IPS-15b (cell line): ENCODE measurements around the gene ITGA5.

ENCODE experiments used
- H3K27me3 ChIP-seq: one replicate; pipeline ENCODE4 v1.6.1; 2013; ENCODE audit warnings: low read length; ENCODE audit not compliant: control insufficient read depth, insufficient read depth
- H3K36me3 ChIP-seq: one replicate; pipeline ENCODE4 v1.6.1; 2013; ENCODE audit warnings: low read length; ENCODE audit not compliant: control insufficient read depth, insufficient read depth
- H3K4me1 ChIP-seq: one replicate; pipeline ENCODE4 v1.6.1; 2013; ENCODE audit warnings: mild to moderate bottlenecking, low read length; ENCODE audit not compliant: control insufficient read depth, insufficient read depth
- H3K4me3 ChIP-seq: one replicate; pipeline ENCODE4 v1.5.1; 2013; ENCODE audit warnings: low read depth, low read length
- H3K9ac ChIP-seq: one replicate; pipeline ENCODE4 v1.6.1; 2013; ENCODE audit warnings: low read depth, mild to moderate bottlenecking, low read length
- H3K9me3 ChIP-seq: one replicate; pipeline ENCODE4 v1.6.1; 2013; ENCODE audit warnings: mild to moderate bottlenecking, low read length; ENCODE audit not compliant: control insufficient read depth, insufficient read depth

The ITGA5 gene

GRCh38 chr12:54443446-54443845, 24.4 kb upstream of the ITGA5 start:
- no peak overlapping the region for H3K9ac ChIP-seq
- H3K4me3 ChIP-seq, result no peak overlapping the region
- H3K4me1 ChIP-seq, result peaks cover 2% of the 10 kb centered on the region
- H3K27me3 ChIP-seq, result peaks cover 78% of the 10 kb centered on the region
- no peaks in the 10 kb centered on the region for H3K9me3 ChIP-seq
- H3K36me3 ChIP-seq, result no peaks in the 10 kb centered on the region

GRCh38 chr12:54442961-54443360, 23.9 kb upstream of the ITGA5 start:
- H3K36me3 ChIP-seq, result no peaks in the 10 kb centered on the region
- peaks cover 2% of the 10 kb centered on the region for H3K4me1 ChIP-seq
- no peaks in the 10 kb centered on the region for H3K9me3 ChIP-seq
- no peak overlapping the region for H3K4me3 ChIP-seq
- H3K27me3 ChIP-seq, result peaks cover 73% of the 10 kb centered on the region
- no peak overlapping the region for H3K9ac ChIP-seq

- Histone ChIP-seq H3K27me3 (peaks cover 67% of the 10 kb centered on the region), H3K4me1 (peaks cover 2% of the 10 kb centered on the region), H3K9ac (no peak overlapping the region), H3K36me3 (no peaks in the 10 kb centered on the region), H3K9me3 (no peaks in the 10 kb centered on the region), H3K4me3 (no peak overlapping the region)
Observed at GRCh38 chr12:54442099-54442498, 23.0 kb upstream of the ITGA5 start.

- H3K4me1 ChIP-seq, result peaks cover 2% of the 10 kb centered on the region
- H3K9me3 ChIP-seq, result no peaks in the 10 kb centered on the region
- no peaks in the 10 kb centered on the region for H3K36me3 ChIP-seq
- no peak overlapping the region for H3K4me3 ChIP-seq
- peaks cover 58% of the 10 kb centered on the region for H3K27me3 ChIP-seq
- no peak overlapping the region for H3K9ac ChIP-seq
Observed at GRCh38 chr12:54439521-54440255, 20.6 kb upstream of the ITGA5 start.

GRCh38 chr12:54439096-54439495, 20.0 kb upstream of the ITGA5 start:
- Histone ChIP-seq H3K36me3 (no peaks in the 10 kb centered on the region), H3K9me3 (no peaks in the 10 kb centered on the region), H3K4me1 (peaks cover 2% of the 10 kb centered on the region), H3K27me3 (peaks cover 53% of the 10 kb centered on the region), H3K9ac (no peak overlapping the region), H3K4me3 (no peak overlapping the region)

- Histone ChIP-seq H3K27me3 (peaks cover 52% of the 10 kb centered on the region), H3K9me3 (no peaks in the 10 kb centered on the region), H3K4me3 (no peak overlapping the region), H3K36me3 (no peaks in the 10 kb centered on the region), H3K9ac (no peak overlapping the region), H3K4me1 (peaks cover 2% of the 10 kb centered on the region)
Observed at GRCh38 chr12:54438517-54438916, 19.5 kb upstream of the ITGA5 start.

- Histone ChIP-seq H3K4me1 (peaks cover 2% of the 10 kb centered on the region), H3K4me3 (no peak overlapping the region), H3K27me3 (peaks cover 52% of the 10 kb centered on the region), H3K9me3 (no peaks in the 10 kb centered on the region), H3K9ac (no peak overlapping the region), H3K36me3 (no peaks in the 10 kb centered on the region)
Observed at GRCh38 chr12:54437697-54438096, 18.6 kb upstream of the ITGA5 start.

GRCh38 chr12:54437243-54437642, 18.2 kb upstream of the ITGA5 start:
- H3K9me3 ChIP-seq, result no peaks in the 10 kb centered on the region
- no peaks in the 10 kb centered on the region for H3K36me3 ChIP-seq

GRCh38 chr12:54432815-54433164, 13.7 kb upstream of the ITGA5 start:
- Histone ChIP-seq H3K36me3 (no peaks in the 10 kb centered on the region), H3K9ac (no peak overlapping the region), H3K27me3 (peaks cover 55% of the 10 kb centered on the region), H3K4me3 (no peak overlapping the region), H3K4me1 (peaks cover 20% of the 10 kb centered on the region), H3K9me3 (no peaks in the 10 kb centered on the region)

More at GRCh38 chr12:54437243-54437642, 18.2 kb upstream of the ITGA5 start:
- H3K4me3 ChIP-seq, result no peak overlapping the region
- no peak overlapping the region for H3K9ac ChIP-seq
- peaks cover 52% of the 10 kb centered on the region for H3K27me3 ChIP-seq
- peaks cover 4% of the 10 kb centered on the region for H3K4me1 ChIP-seq

GRCh38 chr12:54431911-54432814, 13.1 kb upstream of the ITGA5 start:
- H3K9ac ChIP-seq, result no peak overlapping the region
- peaks cover 22% of the 10 kb centered on the region for H3K4me1 ChIP-seq
- no peaks in the 10 kb centered on the region for H3K9me3 ChIP-seq
- H3K4me3 ChIP-seq, result peak overlapping the region; percentile 9
- H3K27me3 ChIP-seq, result peaks cover 59% of the 10 kb centered on the region
- H3K36me3 ChIP-seq, result no peaks in the 10 kb centered on the region

GRCh38 chr12:54430471-54431069, 11.5 kb upstream of the ITGA5 start:
- H3K4me1 ChIP-seq, result peaks cover 22% of the 10 kb centered on the region
- H3K36me3 ChIP-seq, result no peaks in the 10 kb centered on the region
- H3K9ac ChIP-seq, result no peak overlapping the region
- H3K9me3 ChIP-seq, result no peaks in the 10 kb centered on the region
- H3K4me3 ChIP-seq, result no peak overlapping the region
- peaks cover 62% of the 10 kb centered on the region for H3K27me3 ChIP-seq
